Amniotic stem cell (primary cell): Measurements from ENCODE around the gene HTR3D.
"Not testable (repeated sequence)": the region's sequence is repeated elsewhere in the genome, so short reads cannot be mapped to it uniquely, and the experiment has no call there.

Experiments used
- DNase-seq: peaks from one replicate; lab custom pipeline; 2025; lab: John Stamatoyannopoulos, UW

Gene HTR3D

GRCh38 chr3:184067573-184068055, 36.1 kb downstream of the HTR3D start:
- no peak for DNase-seq

GRCh38 chr3:184068344-184068743, 36.8 kb downstream of the HTR3D start:
- DNase-seq: no peak

- DNase-seq: not testable (repeated sequence)
These were observed 39.6 kb downstream of the HTR3D start for GRCh38 chr3:184071142-184071541.

GRCh38 chr3:184073621-184074020, 42.1 kb downstream of the HTR3D start:
- no peak for DNase-seq

GRCh38 chr3:184075901-184076300, 44.4 kb downstream of the HTR3D start:
- no peak for DNase-seq

- DNase-seq: no peak
These were observed 46.3 kb downstream of the HTR3D start for GRCh38 chr3:184077881-184078280.

- DNase-seq: no peak
These were observed 47.3 kb downstream of the HTR3D start for GRCh38 chr3:184078851-184079250.

GRCh38 chr3:184081116-184081830, 49.7 kb downstream of the HTR3D start:
- DNase-seq: no peak

GRCh38 chr3:184082034-184082433, 50.5 kb downstream of the HTR3D start:
- no peak for DNase-seq

- DNase-seq: no peak
These were observed 50.9 kb downstream of the HTR3D start for GRCh38 chr3:184082465-184082864.

- no peak for DNase-seq
These were observed 53.9 kb downstream of the HTR3D start for GRCh38 chr3:184085389-184085852.
